Skeletal muscle satellite cell (primary cell): ENCODE results near the gene TBC1D32. TPM values are rescaled to one million over a fixed set of nuclear protein-coding genes. Genes with fewer than 3 reads are reported as not detected.
A peak's percentile ranks its signal among the peaks of the same experiment; 100 is the strongest.
"Not testable (repeated sequence)": the region's sequence is repeated elsewhere in the genome, so short reads cannot be mapped to it uniquely, and the experiment has no call there.

Experiments used
- H3K27me3 ChIP-seq: 2 replicates; pipeline ENCODE4 v1.7.0; 2013; ENCODE audit warnings: low read length; ENCODE audit not compliant: control insufficient read depth, insufficient read depth
- H3K36me3 ChIP-seq: 2 replicates; pipeline ENCODE4 v1.7.0; 2013; ENCODE audit warnings: mild to moderate bottlenecking, control low read depth, low read length; ENCODE audit not compliant: insufficient read depth
- H3K4me1 ChIP-seq: 2 replicates; pipeline ENCODE4 v1.7.0; 2013; ENCODE audit warnings: low read length; ENCODE audit not compliant: control insufficient read depth, insufficient read depth
- H3K4me2 ChIP-seq: 2 replicates; pipeline ENCODE4 v1.7.0; 2013; ENCODE audit warnings: mild to moderate bottlenecking, low read length
- H3K4me3 ChIP-seq: 2 replicates; pipeline ENCODE4 v1.7.0; 2013; ENCODE audit warnings: low read length
- H3K9ac ChIP-seq: 2 replicates; pipeline ENCODE4 v1.7.0; 2013; ENCODE audit warnings: mild to moderate bottlenecking, low read depth, low read length, moderate library complexity
- H3K9me3 ChIP-seq: replicated peaks from 2 replicates; pipeline ENCODE4 v1.7.0; 2013; ENCODE audit warnings: mild to moderate bottlenecking, control low read depth, low read length
- total RNA-seq: library from RNA; depleted of rRNA; stranded (reverse); fragments of >200 nt; gene quantifications from 2 replicates; pipeline ENCODE4 v1.2.3, GENCODE V29; 2012; rRNA removed

The TBC1D32 gene
- total RNA-seq = 8.5 and 8.6 TPM in 2 replicates

DNA sequence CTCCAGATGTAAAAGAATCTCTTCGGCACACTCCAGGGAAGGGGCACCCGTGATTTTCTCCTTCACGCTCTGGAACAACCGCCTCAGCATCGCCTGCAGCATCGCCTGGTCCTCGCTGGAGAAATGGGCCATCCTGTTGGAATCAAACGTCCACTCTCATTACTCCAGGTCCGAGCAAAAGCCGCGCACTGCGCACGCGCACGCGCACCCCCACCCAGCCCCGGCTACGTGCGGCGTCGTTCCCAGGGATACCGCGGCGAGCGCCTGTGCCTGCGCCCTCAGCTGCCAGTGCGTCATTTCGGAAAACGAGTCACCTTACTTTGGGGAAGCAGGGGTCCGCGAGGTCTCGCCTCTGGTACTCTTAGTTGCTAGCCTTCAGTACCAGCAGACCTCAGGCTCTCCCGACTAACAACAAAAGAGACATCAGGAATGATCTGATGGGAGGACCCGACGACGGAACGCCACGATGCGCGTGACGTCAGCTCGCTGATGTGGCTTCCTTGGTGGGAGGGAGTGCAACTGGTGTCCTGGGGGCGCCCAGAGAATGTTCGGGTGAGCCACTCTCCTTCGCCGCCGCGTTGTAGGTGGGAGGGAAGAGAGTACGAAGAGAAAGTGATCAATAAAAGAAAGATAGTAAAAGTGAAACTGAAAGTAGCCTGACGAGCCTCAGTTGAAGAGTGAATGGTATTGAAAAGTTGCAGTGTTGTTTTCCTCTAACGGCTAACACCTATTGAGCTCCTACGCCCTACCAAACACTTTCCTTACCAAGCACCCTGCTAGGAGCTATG, at the start of gene TBC1D32:
Gene TBC1D32, minus strand, starts transcription at position 182 of the 788 bp plus-strand sequence. Its CDS starts 50 bp downstream, at position 132.
- peak within 1 kb of the TSS; percentile 87 for H3K4me2 ChIP-seq
- peak within 1 kb of the TSS; percentile 84 for H3K4me3 ChIP-seq
- H3K9ac ChIP-seq = peak within 1 kb of the TSS; percentile 87
- no peaks in the 10 kb centered on the region for H3K27me3 ChIP-seq
- H3K9me3 ChIP-seq = no peaks in the 10 kb centered on the region
- H3K36me3 ChIP-seq = no peaks in the 10 kb centered on the region
- peaks cover 7% of the 10 kb centered on the region for H3K4me1 ChIP-seq

DNA sequence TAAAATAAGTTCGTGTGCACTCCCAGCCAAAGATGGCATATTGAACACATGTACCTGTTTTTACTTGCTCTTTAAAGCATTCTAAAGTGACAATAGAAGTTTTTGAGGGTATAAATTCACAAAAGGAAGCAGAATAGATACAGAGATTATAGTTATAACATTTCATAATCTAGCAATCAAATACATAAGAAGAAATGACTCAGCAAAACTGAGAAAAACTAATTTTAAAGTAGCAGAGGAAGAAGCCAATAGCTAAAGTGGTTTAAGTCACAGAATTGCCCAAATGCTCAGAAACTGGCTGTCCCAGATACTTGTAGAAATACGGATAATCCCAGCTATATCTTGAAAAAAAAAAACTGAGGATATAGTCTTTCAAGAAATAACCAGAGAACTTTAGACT, 49.2 kb upstream of the TBC1D32 start:
- no peak overlapping the region for H3K9ac ChIP-seq
- no peaks in the 10 kb centered on the region for H3K36me3 ChIP-seq
- no peaks in the 10 kb centered on the region for H3K27me3 ChIP-seq
- H3K9me3 ChIP-seq = no peaks in the 10 kb centered on the region
- no peak overlapping the region for H3K4me2 ChIP-seq
- no peaks in the 10 kb centered on the region for H3K4me1 ChIP-seq
- H3K4me3 ChIP-seq = no peak overlapping the region

DNA sequence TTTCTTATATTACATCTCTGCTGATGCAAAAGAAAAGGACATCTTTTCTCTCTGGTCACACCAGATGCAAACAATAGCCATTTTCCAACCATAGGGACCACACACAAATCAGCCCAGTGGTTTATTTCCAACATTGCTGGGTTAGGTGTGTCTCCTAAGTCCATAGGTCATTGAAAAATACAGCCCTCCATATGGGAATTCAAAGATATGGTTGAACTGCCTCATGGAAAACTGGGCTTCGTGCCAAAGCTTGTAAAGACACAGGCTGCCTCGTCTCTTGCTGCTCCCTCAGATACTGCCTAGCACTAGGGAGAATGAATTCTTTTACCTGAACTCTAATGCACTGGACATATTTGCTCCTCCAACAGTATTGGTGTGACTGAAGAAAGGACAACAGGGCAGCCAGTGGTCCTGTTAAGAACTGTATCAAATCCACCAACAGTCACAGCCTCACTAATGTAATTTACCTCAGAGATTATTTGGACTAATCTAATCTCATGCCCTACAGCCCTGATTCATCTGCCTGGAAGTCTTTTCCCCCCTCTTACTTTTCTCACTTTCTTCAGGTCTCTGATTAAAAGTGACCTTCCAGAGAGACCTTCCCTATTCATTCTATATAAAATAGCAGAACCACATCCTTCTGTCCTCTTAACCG, 48.3 kb upstream of the TBC1D32 start:
- Histone ChIP-seq H3K4me3 (no peak overlapping the region), H3K9ac (no peak overlapping the region), H3K27me3 (no peaks in the 10 kb centered on the region), H3K9me3 (no peaks in the 10 kb centered on the region), H3K4me2 (no peak overlapping the region), H3K4me1 (no peaks in the 10 kb centered on the region), H3K36me3 (no peaks in the 10 kb centered on the region)

GRCh38 chr6:121376411-121376810, 42.1 kb upstream of the TBC1D32 start:
- H3K4me3 ChIP-seq = no peak overlapping the region
- no peaks in the 10 kb centered on the region for H3K36me3 ChIP-seq
- H3K4me2 ChIP-seq = no peak overlapping the region
- no peaks in the 10 kb centered on the region for H3K9me3 ChIP-seq
- no peaks in the 10 kb centered on the region for H3K4me1 ChIP-seq
- H3K9ac ChIP-seq = no peak overlapping the region
- H3K27me3 ChIP-seq = no peaks in the 10 kb centered on the region

GRCh38 chr6:121374219-121374618, 39.9 kb upstream of the TBC1D32 start:
- not testable (repeated sequence) for H3K4me1 ChIP-seq, H3K36me3 ChIP-seq, H3K4me3 ChIP-seq, H3K9me3 ChIP-seq, H3K9ac ChIP-seq, H3K27me3 ChIP-seq, H3K4me2 ChIP-seq

- Histone ChIP-seq H3K9ac (no peak overlapping the region), H3K36me3 (no peaks in the 10 kb centered on the region), H3K4me2 (no peak overlapping the region), H3K4me3 (no peak overlapping the region), H3K9me3 (no peaks in the 10 kb centered on the region), H3K27me3 (no peaks in the 10 kb centered on the region), H3K4me1 (no peaks in the 10 kb centered on the region)
These were observed 31.5 kb upstream of the TBC1D32 start for GRCh38 chr6:121365536-121366521.

DNA sequence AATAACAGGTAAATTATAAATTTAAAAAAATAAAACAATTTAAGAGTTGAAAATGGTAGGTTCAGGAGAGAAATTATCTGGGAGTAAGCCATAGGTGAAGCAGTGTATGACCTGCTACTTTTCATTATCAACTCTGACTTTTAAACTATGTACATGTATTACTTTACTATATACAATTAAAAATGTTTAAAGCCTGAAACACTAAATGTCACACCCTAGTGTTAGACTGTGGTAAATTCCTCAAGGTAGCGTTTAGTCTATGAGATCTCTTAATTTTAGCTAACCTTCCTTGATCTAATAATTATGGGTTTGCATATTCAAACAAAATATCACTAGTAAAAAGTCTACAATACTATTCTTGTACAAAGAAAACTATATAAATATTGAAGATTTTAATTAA, 22.3 kb upstream of the TBC1D32 start:
- Histone ChIP-seq H3K4me3 (no peak overlapping the region), H3K4me2 (no peak overlapping the region), H3K4me1 (no peaks in the 10 kb centered on the region), H3K36me3 (no peaks in the 10 kb centered on the region), H3K9me3 (no peaks in the 10 kb centered on the region), H3K9ac (no peak overlapping the region), H3K27me3 (no peaks in the 10 kb centered on the region)

GRCh38 chr6:121354764-121355163, 20.5 kb upstream of the TBC1D32 start:
- no peaks in the 10 kb centered on the region for H3K9me3 ChIP-seq
- H3K4me1 ChIP-seq = no peaks in the 10 kb centered on the region
- no peak overlapping the region for H3K4me2 ChIP-seq
- H3K27me3 ChIP-seq = no peaks in the 10 kb centered on the region
- H3K4me3 ChIP-seq = no peak overlapping the region
- H3K36me3 ChIP-seq = no peaks in the 10 kb centered on the region
- H3K9ac ChIP-seq = no peak overlapping the region

GRCh38 chr6:121352941-121353340, 18.7 kb upstream of the TBC1D32 start:
- Histone ChIP-seq H3K27me3 (no peaks in the 10 kb centered on the region), H3K36me3 (no peaks in the 10 kb centered on the region), H3K9ac (no peak overlapping the region), H3K9me3 (no peaks in the 10 kb centered on the region), H3K4me3 (no peak overlapping the region), H3K4me2 (no peak overlapping the region), H3K4me1 (no peaks in the 10 kb centered on the region)

DNA sequence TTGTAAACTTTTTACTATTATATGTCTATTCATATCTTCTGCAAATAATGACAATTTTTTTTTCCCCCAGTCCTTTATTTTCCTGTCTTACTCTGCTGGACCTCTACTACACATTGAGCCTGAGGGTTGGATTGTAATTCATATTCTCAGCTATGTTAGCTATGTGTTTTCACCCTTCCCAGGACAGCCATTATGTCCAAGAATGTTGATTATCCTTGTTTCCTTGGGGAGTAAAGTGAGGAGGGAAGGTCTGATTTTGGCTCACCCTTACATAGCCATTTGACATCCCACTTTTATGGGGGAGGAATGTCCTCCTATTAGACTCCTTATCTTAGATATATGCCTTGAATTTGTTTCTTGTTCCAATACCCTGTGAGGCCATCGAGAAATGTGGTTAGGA, 17.6 kb upstream of the TBC1D32 start:
- H3K9ac ChIP-seq = no peak overlapping the region
- no peaks in the 10 kb centered on the region for H3K36me3 ChIP-seq
- no peak overlapping the region for H3K4me2 ChIP-seq

DNA sequence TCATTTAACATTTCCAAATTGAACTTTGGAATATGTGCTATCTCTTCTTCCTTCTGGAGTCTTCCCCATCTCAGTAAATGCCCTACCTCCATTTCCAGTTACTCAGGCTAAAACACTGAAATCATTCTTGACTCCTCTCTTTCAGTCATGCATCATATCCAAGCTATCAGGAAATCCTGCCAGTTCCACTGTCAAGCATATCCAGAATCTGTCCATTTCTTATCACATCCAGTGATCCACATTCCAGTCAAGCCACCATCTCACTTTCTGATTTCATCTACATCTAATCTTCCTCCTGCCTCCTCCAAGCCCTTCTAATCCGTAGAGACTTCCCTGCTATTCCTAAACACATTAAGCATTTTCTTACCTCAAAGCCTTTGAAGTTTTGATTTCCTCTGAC, 15.3 kb upstream of the TBC1D32 start:
- Histone ChIP-seq H3K4me1 (no peaks in the 10 kb centered on the region), H3K9ac (no peak overlapping the region), H3K36me3 (no peaks in the 10 kb centered on the region), H3K4me2 (no peak overlapping the region), H3K4me3 (no peak overlapping the region), H3K9me3 (no peaks in the 10 kb centered on the region), H3K27me3 (no peaks in the 10 kb centered on the region)

More for the DNA sequence above, 17.6 kb upstream of the TBC1D32 start:
- no peak overlapping the region for H3K4me3 ChIP-seq
- H3K4me1 ChIP-seq = no peaks in the 10 kb centered on the region
- no peaks in the 10 kb centered on the region for H3K27me3 ChIP-seq
- H3K9me3 ChIP-seq = no peaks in the 10 kb centered on the region
